Nephron progenitor cell (in vitro differentiated cells): Measurements from ENCODE around the gene KRI1.

Experiments
- DNase-seq: peaks from one replicate; pipeline ENCODE4 v3.0.0; 2021
- H3K27ac Mint-ChIP-seq: 2 replicates; pipeline ENCODE4 v1.8.0; 2021; ENCODE audit warnings: mild to moderate bottlenecking, moderate library complexity, mixed read lengths
- H3K27me3 Mint-ChIP-seq: 2 replicates; pipeline ENCODE4 v1.8.0; 2021; ENCODE audit warnings: mild to moderate bottlenecking, low read depth, mixed read lengths; ENCODE audit not compliant: poor library complexity
- H3K36me3 Mint-ChIP-seq: 2 replicates; pipeline ENCODE4 v1.8.0; 2021; ENCODE audit warnings: low read depth, mixed read lengths
- H3K4me1 Mint-ChIP-seq: 2 replicates; pipeline ENCODE4 v1.8.0; 2021; ENCODE audit warnings: mixed read lengths
- H3K4me3 Mint-ChIP-seq: 2 replicates; pipeline ENCODE4 v1.8.0; 2021; ENCODE audit warnings: mild to moderate bottlenecking, moderate library complexity, mixed read lengths
- H3K9me3 Mint-ChIP-seq: 2 replicates; pipeline ENCODE4 v1.8.0; 2021; ENCODE audit warnings: mild to moderate bottlenecking, moderate library complexity, mixed read lengths
- TF ChIP-seq, protein P1 (sequence below): fragments of 200-600 bp; sonication (generic); IDR thresholded peaks from 2 replicates; pipeline ENCODE4 v1.5.0; 2021; ENCODE audit warnings: antibody characterized with exemption

KRI1 gene

DNA sequence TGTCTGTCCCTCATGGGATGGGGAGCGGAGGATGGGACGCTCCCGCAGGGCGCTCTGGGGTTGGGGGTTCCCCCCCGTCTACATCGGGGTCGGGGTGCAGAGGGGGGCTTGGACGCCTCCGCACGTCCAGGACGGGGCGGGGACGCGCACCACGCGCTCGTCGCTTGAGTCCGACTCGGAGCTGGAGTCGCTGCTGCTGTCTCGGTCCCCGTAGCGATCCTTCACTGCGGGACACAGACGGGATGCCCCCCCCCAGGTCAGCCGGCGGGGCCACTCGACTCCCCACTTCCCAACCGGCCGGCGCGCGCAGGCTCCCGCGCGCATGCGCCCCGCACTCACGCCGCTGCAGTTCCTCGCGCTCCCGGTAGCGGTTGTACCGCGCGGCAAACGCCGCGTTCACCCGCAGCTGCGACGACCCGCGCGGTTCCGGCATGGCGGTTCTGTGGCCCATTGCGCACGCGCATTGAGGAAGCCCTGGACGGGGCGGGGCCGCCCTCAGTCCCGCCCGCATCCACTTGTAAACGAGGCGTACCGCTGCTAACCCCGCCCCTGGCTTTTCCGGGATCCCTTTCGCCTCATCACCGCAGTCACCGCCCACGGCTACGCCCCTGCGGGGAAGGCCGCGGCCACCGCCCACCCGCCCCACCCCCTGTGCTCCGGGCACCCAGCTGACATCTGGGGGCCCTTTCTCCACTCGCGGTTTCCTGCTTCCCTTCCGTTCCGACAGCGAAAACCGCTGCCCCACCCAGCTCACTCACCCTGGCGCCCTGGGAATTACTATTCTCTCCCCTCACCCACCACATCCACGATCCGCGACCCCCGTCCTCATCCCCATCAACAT lies at the start of gene KRI1:
TSS of gene KRI1 (minus strand) at position 444 of the 841 bp plus-strand sequence. CDS start at position 433, 11 bp downstream.
- H3K4me1 Mint-ChIP-seq = peaks cover 50% of the 10 kb centered on the region
- peak; percentile 99 for DNase-seq
- peaks cover 18% of the 10 kb centered on the region for H3K27me3 Mint-ChIP-seq
- H3K4me3 Mint-ChIP-seq = peak within 1 kb of the TSS; percentile 94
- no peaks in the 10 kb centered on the region for H3K9me3 Mint-ChIP-seq
- peak within 1 kb of the TSS; percentile 78 for H3K27ac Mint-ChIP-seq
- H3K36me3 Mint-ChIP-seq = peaks cover 7% of the 10 kb centered on the region
- TF ChIP-seq, protein P1, sequence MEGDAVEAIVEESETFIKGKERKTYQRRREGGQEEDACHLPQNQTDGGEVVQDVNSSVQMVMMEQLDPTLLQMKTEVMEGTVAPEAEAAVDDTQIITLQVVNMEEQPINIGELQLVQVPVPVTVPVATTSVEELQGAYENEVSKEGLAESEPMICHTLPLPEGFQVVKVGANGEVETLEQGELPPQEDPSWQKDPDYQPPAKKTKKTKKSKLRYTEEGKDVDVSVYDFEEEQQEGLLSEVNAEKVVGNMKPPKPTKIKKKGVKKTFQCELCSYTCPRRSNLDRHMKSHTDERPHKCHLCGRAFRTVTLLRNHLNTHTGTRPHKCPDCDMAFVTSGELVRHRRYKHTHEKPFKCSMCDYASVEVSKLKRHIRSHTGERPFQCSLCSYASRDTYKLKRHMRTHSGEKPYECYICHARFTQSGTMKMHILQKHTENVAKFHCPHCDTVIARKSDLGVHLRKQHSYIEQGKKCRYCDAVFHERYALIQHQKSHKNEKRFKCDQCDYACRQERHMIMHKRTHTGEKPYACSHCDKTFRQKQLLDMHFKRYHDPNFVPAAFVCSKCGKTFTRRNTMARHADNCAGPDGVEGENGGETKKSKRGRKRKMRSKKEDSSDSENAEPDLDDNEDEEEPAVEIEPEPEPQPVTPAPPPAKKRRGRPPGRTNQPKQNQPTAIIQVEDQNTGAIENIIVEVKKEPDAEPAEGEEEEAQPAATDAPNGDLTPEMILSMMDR = peak; percentile 45

DNA sequence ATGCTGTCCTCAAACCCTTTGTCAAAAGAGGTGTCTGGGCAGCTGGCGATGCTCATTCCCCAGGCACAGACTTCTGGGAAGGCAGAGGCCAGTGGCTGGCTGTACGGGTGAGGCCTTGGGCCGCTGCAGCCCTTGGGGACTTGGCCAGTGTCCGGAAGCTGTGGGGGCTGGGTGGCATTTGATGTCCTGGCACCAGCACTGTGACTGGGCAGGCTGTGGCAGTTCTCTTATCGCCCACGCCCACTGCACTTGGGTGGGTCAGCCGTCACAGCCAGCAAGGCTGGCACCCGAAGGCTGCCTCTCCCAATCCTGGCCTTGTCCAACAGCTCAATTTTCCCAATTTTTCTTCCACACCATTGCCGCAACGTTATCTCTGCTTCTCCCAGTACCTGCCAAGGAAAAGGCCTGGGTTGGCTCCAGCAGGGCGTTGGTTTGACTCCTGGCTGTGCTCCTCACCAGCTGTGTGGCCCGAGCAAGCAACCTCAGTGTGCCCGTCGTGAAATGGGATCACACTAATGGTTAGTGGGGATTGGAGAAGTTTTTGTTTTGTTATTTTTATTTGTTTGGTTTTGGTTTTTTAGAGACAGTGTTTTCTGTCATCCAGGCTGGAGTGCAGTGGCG lies 46.8 kb upstream of the KRI1 start:
- no peak overlapping the region for H3K4me3 Mint-ChIP-seq
- no peaks in the 10 kb centered on the region for H3K27me3 Mint-ChIP-seq
- H3K27ac Mint-ChIP-seq = peak overlapping the region; percentile 89
- no peak for DNase-seq
- H3K9me3 Mint-ChIP-seq = peaks cover 3% of the 10 kb centered on the region
- TF ChIP-seq, protein P1 = no peak
- H3K36me3 Mint-ChIP-seq = peaks cover 15% of the 10 kb centered on the region
- peaks cover 16% of the 10 kb centered on the region for H3K4me1 Mint-ChIP-seq

DNA sequence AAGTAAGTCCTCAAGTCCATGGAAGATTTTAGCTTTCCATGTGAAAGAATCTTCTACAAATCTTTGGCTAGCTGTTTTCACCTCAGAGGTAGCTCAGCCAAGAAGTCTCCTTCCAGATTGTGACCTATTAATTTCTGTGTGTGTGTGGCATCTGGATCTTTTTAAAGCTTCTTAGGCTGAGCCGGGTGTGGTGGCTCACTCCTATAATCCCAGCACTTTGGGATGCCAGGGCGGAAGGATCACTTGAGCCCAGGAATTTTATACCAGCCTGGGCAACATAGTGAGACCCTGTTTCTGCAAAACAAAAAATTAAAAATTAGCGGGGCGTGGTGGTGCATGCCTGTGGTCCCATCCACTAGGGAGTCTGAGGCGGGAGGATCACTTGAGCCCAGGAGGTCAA lies 46.1 kb upstream of the KRI1 start:
- Mint-ChIP-seq H3K4me1 (peaks cover 12% of the 10 kb centered on the region), H3K27ac (no peak overlapping the region), H3K4me3 (no peak overlapping the region), H3K27me3 (no peaks in the 10 kb centered on the region), H3K9me3 (peaks cover 3% of the 10 kb centered on the region), H3K36me3 (peaks cover 15% of the 10 kb centered on the region)
- no peak for DNase-seq
- TF ChIP-seq, protein P1 = no peak

DNA sequence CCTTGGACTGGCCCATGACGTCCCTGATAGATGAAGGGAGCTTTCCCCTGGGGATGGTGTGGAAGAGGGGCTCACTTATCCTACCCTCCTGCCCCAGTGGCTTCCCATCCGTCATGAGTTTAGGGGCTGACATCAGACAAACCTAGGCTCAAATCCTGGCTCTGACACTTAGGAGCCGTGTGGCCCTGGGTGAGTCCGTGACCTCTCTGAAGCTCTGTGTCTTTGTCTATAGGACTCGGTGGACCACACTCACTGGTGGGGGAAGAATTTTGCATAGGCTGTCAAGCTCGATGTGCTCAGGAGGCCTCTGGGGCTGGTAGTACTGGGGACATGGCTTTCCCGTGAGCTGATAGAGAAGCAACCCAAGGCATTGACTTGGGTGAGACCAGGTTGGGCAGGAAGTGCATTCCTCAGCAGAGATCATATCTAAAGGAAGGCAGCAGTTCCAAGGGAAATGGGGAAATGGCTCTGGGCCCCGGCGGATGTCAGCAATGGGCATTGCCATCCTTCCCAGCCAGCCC lies 38.7 kb upstream of the KRI1 start:
- no peak for DNase-seq
- Mint-ChIP-seq H3K27me3 (peaks cover 28% of the 10 kb centered on the region), H3K4me3 (peak overlapping the region; percentile 88), H3K9me3 (no peaks in the 10 kb centered on the region), H3K4me1 (peaks cover 19% of the 10 kb centered on the region), H3K36me3 (no peaks in the 10 kb centered on the region), H3K27ac (peak overlapping the region; percentile 91)
- TF ChIP-seq, protein P1 = no peak

DNA sequence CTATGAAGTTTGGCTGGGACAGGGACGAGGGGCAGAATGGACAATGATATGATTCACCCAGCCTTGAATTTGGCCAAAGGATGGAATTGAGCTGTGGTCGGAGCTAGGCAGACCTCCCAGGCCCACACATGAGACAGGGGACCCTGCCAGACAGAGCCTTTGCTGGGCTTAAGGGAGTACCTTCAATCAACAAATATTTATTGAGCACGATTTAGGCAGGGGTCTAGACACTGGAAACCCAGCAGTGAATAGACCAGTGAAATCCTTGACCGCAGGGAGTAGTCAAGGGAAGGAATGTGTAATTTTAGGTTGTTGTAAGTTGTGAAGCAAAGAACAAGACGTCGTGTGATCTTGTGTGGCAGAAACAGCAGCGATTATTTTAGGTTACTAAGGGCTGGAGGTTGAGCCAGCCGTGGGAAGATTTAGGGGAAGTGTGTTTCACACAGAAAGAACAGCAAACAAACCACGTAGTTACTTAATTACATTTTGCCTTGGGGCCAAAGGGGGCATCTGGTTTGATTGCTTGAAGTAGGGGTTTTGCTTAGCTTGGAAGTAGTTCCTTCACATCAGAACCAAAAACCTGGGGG lies 38.2 kb upstream of the KRI1 start:
- Mint-ChIP-seq H3K9me3 (no peaks in the 10 kb centered on the region), H3K36me3 (no peaks in the 10 kb centered on the region), H3K4me3 (peak overlapping the region; percentile 88), H3K27ac (peak overlapping the region; percentile 91), H3K27me3 (peaks cover 31% of the 10 kb centered on the region), H3K4me1 (peaks cover 19% of the 10 kb centered on the region)
- TF ChIP-seq, protein P1 = no peak
- no peak for DNase-seq
